Astrocyte (in vitro differentiated cells and primary cell): Measurements from ENCODE around the gene MICAL3.

Experiments used
- CTCF ChIP-seq: IDR thresholded peaks from 2 replicates; pipeline ENCODE4 v1.5.1; 2011; ENCODE audit warnings: low read depth, mild to moderate bottlenecking, inconsistent platforms, low read length, moderate library complexity; ENCODE audit not compliant: insufficient read depth
- EZH2 ChIP-seq: IDR thresholded peaks from 2 replicates; pipeline ENCODE4 v1.6.1; 2012; ENCODE audit warnings: mild to moderate bottlenecking, low read length, inconsistent platforms; ENCODE audit not compliant: insufficient read depth

DNA sequence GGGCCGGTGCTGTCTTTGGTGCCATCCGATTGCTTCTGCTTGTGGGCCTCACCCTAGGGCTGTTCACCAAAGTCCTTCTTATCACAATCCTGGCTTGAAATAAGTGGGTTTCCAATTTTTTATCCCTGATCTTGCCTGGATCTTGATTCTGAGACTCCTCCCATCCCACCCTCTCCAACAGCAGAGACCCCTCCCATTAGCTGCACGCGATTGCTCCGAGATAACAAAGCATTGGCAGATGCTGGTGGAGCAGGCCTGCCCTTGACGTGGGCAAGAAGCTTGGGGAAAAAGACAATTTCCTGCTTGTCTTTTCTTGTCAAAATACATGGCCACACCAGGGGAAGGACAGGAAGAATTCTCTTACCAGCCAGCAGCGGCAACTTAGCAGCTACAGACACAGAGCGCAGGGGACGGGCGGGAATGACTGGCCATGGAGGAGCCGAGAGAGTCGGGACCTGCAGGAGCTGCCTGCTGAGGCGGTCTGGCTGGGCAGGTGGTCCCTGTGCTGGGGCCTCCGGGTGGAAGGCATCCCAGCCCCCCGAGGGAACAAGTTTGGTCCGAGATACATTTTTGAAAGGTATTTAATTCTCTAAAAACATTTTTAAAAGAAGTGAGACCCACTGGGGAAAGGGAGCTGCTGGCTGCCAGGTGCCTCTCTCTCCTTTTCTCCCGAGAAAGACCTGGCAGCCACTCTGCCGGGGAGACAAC, 240.4 kb downstream of the MICAL3 start:
- no peak for TF ChIP-seq CTCF
- TF ChIP-seq EZH2 = no peak
